Type B pancreatic cell (in vitro differentiated cells): ENCODE data around the gene VPS13D. TPM values are rescaled to one million over a fixed set of nuclear protein-coding genes. Genes with fewer than 3 reads are reported as not detected.

Experiments used
- DNase-seq: peaks from one replicate; pipeline ENCODE4 v3.0.0; 2021; ENCODE audit warnings: mixed read lengths; ENCODE audit not compliant: unreplicated experiment; ENCODE audit errors: extremely low spot score
- H3K27ac Mint-ChIP-seq: 2 replicates; pipeline ENCODE4 v1.8.0; 2021; ENCODE audit warnings: mild to moderate bottlenecking, mixed read lengths
- H3K27me3 Mint-ChIP-seq: 2 replicates; pipeline ENCODE4 v1.8.0; 2021; ENCODE audit warnings: mixed read lengths
- H3K36me3 Mint-ChIP-seq: 2 replicates; pipeline ENCODE4 v1.8.0; 2021; ENCODE audit warnings: mixed read lengths
- H3K4me1 Mint-ChIP-seq: one replicate; pipeline ENCODE4 v1.8.0; 2021; ENCODE audit warnings: mixed read lengths; ENCODE audit not compliant: unreplicated experiment
- H3K4me3 Mint-ChIP-seq: 2 replicates; pipeline ENCODE4 v1.8.0; 2021; ENCODE audit warnings: mild to moderate bottlenecking, mixed read lengths
- H3K9me3 Mint-ChIP-seq: 2 replicates; pipeline ENCODE4 v1.8.0; 2021; ENCODE audit warnings: mixed read lengths
- CTCF ChIP-seq: fragments of 200-600 bp; sonication (generic); conservative IDR thresholded peaks from 2 replicates; pipeline ENCODE4 v1.5.0; 2021; ENCODE audit warnings: antibody characterized with exemption, mild to moderate bottlenecking
- total RNA-seq: library from RNA; stranded (reverse); gene quantifications from 2 replicates; pipeline ENCODE4 v1.2.1, GENCODE V29; 2021; ENCODE audit warnings: low replicate concordance

VPS13D gene
- total RNA-seq, 1 donor from 2014 or later: 43.4 TPM

DNA sequence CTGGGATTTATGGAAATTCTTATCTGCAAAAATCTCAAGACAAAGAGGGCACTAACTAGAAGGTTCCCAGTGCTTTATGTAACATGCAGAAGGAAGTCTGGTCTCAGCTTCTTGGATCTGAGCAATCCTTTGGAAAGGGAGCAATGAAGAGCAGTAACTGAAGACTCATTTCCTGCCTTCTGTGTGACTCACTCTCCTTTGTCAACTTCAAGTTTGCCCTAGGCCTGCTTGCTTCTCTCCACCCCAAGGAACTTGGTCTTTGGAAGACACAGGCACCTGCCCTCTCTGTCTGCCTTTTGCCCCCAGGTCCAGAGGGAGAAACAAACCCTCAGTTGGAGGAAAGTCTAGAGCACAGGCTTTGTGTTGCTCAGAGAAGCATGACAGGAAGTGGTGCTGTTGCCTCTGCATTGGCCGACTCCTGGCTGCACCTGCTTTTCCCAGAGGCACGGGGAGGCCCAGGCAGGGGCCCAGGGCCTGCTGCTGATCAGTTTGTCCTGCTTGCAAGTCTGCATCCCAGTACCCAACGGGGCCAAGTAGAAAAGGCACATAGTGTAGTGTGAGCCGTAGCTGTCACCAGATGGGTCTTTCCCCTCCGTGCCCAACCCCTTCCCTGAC lies 251.0 kb downstream of the VPS13D start:
- Mint-ChIP-seq H3K27me3 (no peaks in the 10 kb centered on the region), H3K27ac (peak overlapping the region; percentile 80), H3K9me3 (no peaks in the 10 kb centered on the region), H3K4me3 (peak overlapping the region; percentile 11), H3K36me3 (peaks cover 22% of the 10 kb centered on the region), H3K4me1 (peaks cover 89% of the 10 kb centered on the region)
- no peak for DNase-seq
- no peak for TF ChIP-seq CTCF

- H3K27me3 Mint-ChIP-seq: no peaks in the 10 kb centered on the region
- H3K4me1 Mint-ChIP-seq: peaks cover 90% of the 10 kb centered on the region
- peaks cover 29% of the 10 kb centered on the region for H3K36me3 Mint-ChIP-seq
- peak overlapping the region; percentile 38 for H3K27ac Mint-ChIP-seq
- TF ChIP-seq CTCF: no peak
- no peaks in the 10 kb centered on the region for H3K9me3 Mint-ChIP-seq
- DNase-seq: no peak
- H3K4me3 Mint-ChIP-seq: no peak overlapping the region
Measured at GRCh38 chr1:12481928-12482327, 252.1 kb downstream of the VPS13D start.

DNA sequence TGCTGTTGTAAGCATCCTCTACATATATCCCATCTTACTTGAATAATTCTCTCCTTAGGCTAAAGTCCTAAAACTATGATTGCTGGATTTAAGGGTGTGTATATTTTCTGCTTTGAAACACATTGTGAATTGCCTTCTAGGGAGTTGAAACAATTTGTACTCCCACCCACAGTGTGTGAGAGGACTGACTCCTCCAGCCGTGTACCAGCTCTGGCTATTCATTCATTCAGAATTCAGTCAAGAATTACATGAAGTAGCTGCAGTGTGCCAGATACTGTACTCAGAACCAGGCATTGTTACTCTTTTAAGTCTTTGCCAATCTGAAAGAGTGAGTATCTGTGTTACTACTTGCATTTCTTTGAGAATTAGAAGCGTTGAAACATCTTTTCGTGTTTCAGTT lies 253.2 kb downstream of the VPS13D start:
- no peaks in the 10 kb centered on the region for H3K27me3 Mint-ChIP-seq
- TF ChIP-seq CTCF: no peak
- peak overlapping the region; percentile 39 for H3K4me3 Mint-ChIP-seq
- H3K9me3 Mint-ChIP-seq: no peaks in the 10 kb centered on the region
- peak overlapping the region; percentile 70 for H3K27ac Mint-ChIP-seq
- H3K4me1 Mint-ChIP-seq: peaks cover 84% of the 10 kb centered on the region
- peaks cover 31% of the 10 kb centered on the region for H3K36me3 Mint-ChIP-seq
- DNase-seq: no peak

DNA sequence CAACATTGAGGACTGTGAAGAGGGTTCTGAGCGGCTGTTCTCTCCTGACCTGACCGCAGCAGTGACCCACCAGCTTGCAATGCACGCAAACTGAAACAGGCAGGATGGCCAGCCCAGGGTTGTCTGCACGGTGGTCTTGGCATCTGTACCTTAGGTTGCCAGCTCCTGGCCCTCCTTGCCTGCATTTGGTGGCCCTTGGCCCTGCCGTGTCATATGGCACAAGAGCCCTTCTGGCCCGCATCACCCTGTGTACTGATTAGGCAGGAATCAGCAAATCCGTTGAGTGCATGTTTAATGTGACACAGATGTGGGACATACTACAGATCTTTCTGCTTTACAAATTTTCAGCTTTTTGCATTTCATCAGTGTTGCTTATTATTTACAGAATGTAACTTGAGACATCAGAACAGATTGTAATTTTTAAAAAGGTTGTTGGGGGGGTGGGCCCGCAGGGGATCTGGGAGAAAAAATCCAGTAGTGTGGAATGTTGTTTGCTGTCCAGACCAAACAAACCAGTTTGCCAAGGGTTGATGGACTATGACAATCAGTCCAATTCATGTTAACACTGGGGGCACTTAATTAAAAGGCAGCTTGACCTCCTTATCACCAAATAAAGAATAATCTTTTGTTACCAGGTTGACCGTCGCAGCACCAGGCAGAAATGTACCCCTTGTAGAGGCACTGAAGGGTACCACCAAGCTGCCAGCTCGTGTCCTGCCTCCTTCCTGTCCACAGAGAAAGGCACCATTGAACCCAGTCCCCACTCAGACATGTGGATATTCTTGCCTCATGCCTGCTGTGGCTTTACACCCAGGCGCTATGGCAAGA lies 255.6 kb downstream of the VPS13D start:
- peak overlapping the region; percentile 62 for H3K4me3 Mint-ChIP-seq
- peaks cover 64% of the 10 kb centered on the region for H3K4me1 Mint-ChIP-seq
- H3K27ac Mint-ChIP-seq: peak overlapping the region; percentile 86
- H3K9me3 Mint-ChIP-seq: peaks cover 7% of the 10 kb centered on the region
- no peaks in the 10 kb centered on the region for H3K27me3 Mint-ChIP-seq
- no peak for TF ChIP-seq CTCF
- DNase-seq: no peak
- H3K36me3 Mint-ChIP-seq: peaks cover 39% of the 10 kb centered on the region

- Mint-ChIP-seq H3K9me3 (peaks cover 7% of the 10 kb centered on the region), H3K4me3 (peak overlapping the region; percentile 62), H3K36me3 (peaks cover 42% of the 10 kb centered on the region), H3K27ac (peak overlapping the region; percentile 86), H3K4me1 (peaks cover 63% of the 10 kb centered on the region), H3K27me3 (no peaks in the 10 kb centered on the region)
- DNase-seq: no peak
- TF ChIP-seq CTCF: no peak
Measured at GRCh38 chr1:12486059-12486341, 256.2 kb downstream of the VPS13D start.
